Measurements from ENCODE around the gene POU2F3.

Gene POU2F3

DNA sequence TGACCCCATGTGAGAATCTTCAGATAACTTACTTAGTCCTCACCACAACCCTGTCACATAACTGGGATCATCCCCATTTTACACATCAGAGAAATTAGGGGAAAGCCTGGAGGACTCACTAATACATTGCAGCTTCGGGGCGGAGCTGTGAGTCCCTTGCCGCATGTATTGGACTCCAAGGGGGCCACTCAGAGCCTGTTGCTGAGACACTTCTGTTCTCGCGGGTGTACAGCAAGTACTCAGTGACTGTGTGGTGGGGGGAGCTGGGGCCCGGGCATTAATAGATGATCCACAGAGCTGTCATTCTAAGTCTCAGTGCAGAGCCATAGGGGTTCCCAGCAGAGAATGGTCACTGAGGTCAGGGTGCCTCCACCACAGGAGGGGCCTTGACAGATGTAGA is 15.6 kb upstream of the POU2F3 start:
- in situ Hi-C loops (cut with MboI; ENCODE audit: low sequenced_read_pairs, unreplicated experiment) = no loop called here
- DNase-seq (ENCODE audit: low spot score) = no peak
- TF ChIP-seq, protein P1, sequence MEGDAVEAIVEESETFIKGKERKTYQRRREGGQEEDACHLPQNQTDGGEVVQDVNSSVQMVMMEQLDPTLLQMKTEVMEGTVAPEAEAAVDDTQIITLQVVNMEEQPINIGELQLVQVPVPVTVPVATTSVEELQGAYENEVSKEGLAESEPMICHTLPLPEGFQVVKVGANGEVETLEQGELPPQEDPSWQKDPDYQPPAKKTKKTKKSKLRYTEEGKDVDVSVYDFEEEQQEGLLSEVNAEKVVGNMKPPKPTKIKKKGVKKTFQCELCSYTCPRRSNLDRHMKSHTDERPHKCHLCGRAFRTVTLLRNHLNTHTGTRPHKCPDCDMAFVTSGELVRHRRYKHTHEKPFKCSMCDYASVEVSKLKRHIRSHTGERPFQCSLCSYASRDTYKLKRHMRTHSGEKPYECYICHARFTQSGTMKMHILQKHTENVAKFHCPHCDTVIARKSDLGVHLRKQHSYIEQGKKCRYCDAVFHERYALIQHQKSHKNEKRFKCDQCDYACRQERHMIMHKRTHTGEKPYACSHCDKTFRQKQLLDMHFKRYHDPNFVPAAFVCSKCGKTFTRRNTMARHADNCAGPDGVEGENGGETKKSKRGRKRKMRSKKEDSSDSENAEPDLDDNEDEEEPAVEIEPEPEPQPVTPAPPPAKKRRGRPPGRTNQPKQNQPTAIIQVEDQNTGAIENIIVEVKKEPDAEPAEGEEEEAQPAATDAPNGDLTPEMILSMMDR (IDR thresholded peaks at IDR 0.05; ENCODE audit: borderline replicate concordance, control extremely low read depth, extremely low read depth, insufficient read depth, missing control alignments) = no peak

DNA sequence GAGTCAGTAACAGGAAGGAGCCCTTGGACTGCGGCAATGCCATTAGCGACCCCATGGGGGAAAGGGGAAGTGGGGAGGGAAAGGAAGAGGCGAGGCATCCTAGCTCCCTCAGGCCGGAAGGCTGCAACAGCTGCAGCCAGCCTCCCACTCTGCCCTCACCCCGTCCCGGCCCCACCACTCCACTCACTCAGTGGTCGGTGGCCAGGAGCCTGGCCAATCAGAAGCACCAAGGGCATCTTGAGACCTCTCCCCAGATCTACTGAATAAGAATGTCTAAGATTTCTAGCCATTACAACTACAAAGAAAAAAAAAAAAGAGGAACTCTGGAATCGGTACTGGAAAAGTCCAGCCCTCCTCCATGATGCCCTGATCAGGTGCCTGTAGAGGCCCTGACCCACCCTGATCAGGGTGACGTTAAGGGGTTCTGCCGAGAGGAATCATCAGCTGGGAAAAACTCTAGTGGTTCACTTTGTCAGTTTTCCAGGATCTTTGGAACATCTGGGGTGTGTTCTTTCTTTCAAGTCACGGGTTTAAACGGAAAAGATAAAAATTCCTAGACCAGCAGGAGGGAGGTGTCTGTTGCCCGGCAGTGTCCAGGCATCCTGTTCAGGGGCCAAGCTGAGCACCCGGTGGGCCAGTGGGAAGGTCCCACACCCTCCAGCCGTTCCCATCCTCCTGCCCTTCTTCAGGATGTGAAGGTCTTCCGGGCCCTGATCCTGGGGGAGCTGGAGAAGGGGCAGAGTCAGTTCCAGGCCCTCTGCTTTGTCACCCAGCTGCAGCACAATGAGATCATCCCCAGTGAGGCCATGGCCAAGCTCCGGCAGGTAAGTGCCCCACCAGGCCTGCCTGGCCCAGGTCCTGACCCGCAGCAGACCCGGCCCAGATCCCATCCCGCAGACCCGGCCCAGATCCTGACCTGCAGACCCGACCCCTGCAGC is 14.7 kb upstream of the POU2F3 start:
- TF ChIP-seq, protein P1 (IDR thresholded peaks at IDR 0.05; ENCODE audit: borderline replicate concordance, control extremely low read depth, extremely low read depth, insufficient read depth, missing control alignments) = no peak
- no peak for DNase-seq (ENCODE audit: low spot score)
- in situ Hi-C loops (cut with MboI; ENCODE audit: low sequenced_read_pairs, unreplicated experiment) = loop anchor here (5.0 kb wide), 1 partner anchor 53 kb away; no protein-coding TSS in a partner anchor

DNA sequence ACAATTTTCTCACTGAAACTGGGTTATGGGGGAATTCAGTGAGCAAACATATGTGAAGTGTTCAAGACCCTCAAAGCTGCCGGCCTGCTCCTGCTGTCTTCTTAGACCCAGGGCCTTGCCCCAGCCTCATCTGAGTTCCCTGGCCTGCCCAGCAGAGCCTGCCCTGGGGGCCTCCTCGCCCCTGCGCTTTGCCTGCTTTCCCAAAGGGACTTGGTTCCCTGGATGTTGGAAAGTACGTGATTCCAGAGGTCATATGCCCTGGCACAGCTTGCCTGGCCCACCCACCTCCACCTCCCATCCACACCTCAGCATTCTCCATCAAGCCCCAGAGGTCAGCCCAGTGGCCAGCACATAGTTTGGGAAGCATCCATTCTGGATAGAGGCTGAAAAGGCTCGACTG is 13.7 kb upstream of the POU2F3 start:
- TF ChIP-seq, protein P1 (IDR thresholded peaks at IDR 0.05; ENCODE audit: borderline replicate concordance, control extremely low read depth, extremely low read depth, insufficient read depth, missing control alignments) = no peak
- in situ Hi-C loops (cut with MboI; ENCODE audit: low sequenced_read_pairs, unreplicated experiment) = loop anchor here (5.0 kb wide), 1 partner anchor 54 kb away; no protein-coding TSS in a partner anchor

DNA sequence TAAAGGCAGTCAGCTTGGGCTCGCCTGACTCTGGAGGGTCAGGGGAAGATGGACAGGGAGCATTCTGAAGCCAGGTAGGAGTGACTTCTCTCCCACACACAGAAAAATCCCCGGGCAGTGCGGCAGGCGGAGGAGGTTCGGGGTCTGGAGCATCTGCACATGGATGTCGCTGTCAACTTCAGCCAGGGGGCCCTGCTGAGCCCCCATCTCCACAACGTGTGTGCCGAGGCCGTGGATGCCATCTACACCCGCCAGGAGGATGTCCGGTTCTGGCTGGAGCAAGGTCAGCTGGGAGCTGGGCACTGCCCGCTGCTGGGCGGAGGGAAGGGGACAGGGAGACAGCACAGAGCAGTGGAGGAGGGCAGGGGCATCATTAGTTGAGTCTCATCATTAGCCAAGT is 13.2 kb upstream of the POU2F3 start:
- in situ Hi-C loops (cut with MboI; ENCODE audit: low sequenced_read_pairs, unreplicated experiment) = loop anchor here (5.0 kb wide), 1 partner anchor 54 kb away; no protein-coding TSS in a partner anchor
- no peak for DNase-seq (ENCODE audit: low spot score)
- TF ChIP-seq, protein P1 (IDR thresholded peaks at IDR 0.05; ENCODE audit: borderline replicate concordance, control extremely low read depth, extremely low read depth, insufficient read depth, missing control alignments) = no peak

More for the DNA sequence above, 13.7 kb upstream of the POU2F3 start:
- no peak for DNase-seq (ENCODE audit: low spot score)

DNA sequence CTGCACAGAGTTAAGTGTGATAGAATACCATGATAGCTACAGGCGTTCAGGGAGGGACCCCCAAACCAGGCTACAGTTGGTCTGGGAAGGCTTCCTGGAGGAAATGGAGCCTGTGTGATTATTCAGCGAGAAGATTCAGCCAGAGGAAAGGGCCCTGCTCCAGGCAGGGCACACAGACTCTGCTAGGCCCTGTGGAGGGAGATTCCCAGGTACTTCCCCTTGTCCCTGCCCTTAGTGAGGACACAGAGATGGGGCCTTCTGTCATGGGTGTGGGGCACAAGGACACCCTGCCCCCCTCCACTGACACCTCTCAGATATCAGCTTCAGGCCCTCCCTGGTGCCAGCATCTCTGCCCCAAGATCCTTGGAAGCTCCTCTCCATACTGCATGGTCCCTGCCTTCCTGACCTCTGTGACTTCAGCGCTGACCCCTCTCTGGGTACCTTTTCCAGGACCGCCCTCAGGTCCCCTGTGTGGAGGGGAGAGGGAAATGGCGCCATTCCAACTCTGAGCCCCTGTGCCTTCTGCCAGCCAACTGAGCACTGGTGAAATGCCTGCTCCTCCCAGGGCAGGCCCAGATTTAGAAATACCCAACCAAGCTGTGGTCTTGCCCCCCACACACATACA is 12.6 kb upstream of the POU2F3 start:
- TF ChIP-seq, protein P1 (IDR thresholded peaks at IDR 0.05; ENCODE audit: borderline replicate concordance, control extremely low read depth, extremely low read depth, insufficient read depth, missing control alignments) = no peak
- peak; percentile 60 for DNase-seq (ENCODE audit: low spot score)
- in situ Hi-C loops (cut with MboI; ENCODE audit: low sequenced_read_pairs, unreplicated experiment) = loop anchor here (5.0 kb wide), 1 partner anchor 55 kb away; no protein-coding TSS in a partner anchor

DNA sequence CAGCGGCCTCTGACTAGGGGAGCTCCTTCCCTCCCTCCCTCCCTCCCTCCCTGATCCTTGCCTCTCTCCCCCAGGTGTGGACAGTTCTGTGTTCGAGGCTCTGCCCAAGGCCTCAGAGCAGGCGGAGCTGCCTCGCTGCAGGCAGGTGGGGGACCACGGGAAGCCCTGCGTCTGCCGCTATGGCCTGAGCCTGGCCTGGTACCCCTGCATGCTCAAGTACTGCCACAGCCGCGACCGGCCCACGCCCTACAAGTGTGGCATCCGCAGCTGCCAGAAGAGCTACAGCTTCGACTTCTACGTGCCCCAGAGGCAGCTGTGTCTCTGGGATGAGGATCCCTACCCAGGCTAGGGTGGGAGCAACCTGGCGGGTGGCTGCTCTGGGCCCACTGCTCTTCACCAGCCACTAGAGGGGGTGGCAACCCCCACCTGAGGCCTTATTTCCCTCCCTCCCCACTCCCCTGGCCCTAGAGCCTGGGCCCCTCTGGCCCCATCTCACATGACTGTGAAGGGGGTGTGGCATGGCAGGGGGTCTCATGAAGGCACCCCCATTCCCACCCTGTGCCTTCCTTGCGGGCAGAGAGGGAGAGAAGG is 11.1 kb upstream of the POU2F3 start:
- in situ Hi-C loops (cut with MboI; ENCODE audit: low sequenced_read_pairs, unreplicated experiment) = loop anchor here (5.0 kb wide), 1 partner anchor 57 kb away; no protein-coding TSS in a partner anchor
- TF ChIP-seq, protein P1 (IDR thresholded peaks at IDR 0.05; ENCODE audit: borderline replicate concordance, control extremely low read depth, extremely low read depth, insufficient read depth, missing control alignments) = no peak
- DNase-seq (ENCODE audit: low spot score) = no peak
